CD4-positive, alpha-beta T cell treated with Interleukin-15 for 1 hour (primary cell): ENCODE measurements around the gene LUZP1.

Source experiments
- DNase-seq: peaks from one replicate; pipeline ENCODE4 v3.0.0-alpha.2; 2020

LUZP1 gene

DNA sequence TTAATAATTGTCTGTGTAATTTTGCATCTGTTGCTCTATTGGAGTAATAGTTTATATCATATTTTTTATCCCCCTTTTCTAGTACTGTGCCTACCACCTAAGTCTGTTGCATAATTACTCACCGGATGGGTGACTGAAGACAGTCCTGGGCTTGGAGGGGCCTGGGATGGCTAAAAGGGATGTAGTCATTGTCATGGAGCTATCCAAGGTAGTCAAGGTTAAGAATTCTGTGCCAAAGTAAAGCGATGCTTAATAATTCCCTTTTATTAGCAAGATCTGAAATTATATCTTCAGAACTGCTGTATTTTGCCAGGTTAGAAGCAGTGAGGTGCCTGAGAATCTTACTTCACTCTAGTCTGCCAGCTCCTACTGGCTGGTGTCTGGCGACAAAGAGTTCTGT, 87.8 kb downstream of the LUZP1 start:
- DNase-seq: no peak

DNA sequence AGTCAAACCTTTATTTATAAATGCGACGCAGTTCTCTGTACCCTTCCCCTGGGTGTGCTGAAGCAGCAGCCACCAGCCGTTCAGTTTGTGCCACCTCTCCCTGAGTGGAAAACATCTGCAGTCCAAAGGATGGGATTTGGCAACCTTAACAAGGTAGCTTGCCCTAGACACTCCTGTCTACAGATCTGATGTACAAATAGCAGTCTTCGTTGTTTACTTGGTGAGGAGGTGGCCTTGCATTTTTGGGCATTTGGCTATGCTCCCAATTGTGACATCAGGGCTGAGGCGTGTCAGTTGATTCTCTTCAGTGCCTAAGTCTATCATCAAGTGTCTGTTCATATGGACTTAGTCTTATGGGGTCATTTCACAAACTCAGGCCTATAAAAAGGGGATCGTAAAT, 89.6 kb downstream of the LUZP1 start:
- DNase-seq: no peak

DNA sequence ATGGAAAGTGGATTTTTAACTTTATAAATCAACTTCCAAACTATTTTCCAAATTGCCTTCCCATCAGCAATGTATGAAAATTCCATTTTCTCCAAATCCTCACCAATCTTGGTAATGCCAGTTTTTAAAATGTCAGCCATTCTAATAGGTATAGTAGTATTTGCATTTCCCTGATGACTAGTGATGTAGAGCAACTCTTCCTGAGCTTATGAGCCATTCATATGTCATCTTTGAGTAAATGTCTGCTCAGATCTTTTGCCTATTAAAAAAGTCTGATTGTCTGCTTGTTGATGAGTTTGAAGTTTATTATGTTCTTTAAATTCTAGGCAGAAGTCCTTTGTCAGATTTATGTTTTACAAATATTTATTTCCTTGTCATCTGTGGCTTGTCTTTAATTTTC, 94.6 kb downstream of the LUZP1 start:
- DNase-seq: no peak

DNA sequence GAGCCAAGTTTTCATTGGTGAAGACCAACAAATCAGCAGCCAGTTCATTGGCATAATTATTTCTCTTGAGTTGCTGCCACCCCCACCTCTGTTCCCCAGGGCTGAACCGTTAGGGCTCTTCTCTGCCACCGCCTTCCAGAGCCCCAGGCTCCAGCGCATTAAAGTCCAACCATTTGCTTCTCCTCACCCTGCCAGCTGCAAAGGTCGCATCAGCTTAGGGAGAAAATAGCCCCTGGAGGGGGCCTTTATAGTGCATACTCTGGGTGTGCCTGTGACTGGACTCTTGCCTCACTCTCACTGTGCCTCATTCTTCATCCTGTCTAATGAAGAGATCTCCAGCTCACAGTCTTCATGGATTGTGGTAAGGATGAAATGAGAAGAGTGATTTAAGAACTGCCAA, 99.0 kb downstream of the LUZP1 start:
- DNase-seq: no peak

GRCh38 chr1:23069149-23069548, 99.5 kb downstream of the LUZP1 start:
- no peak for DNase-seq

- DNase-seq: no peak
These were observed 102.6 kb downstream of the LUZP1 start for GRCh38 chr1:23066075-23066474.

DNA sequence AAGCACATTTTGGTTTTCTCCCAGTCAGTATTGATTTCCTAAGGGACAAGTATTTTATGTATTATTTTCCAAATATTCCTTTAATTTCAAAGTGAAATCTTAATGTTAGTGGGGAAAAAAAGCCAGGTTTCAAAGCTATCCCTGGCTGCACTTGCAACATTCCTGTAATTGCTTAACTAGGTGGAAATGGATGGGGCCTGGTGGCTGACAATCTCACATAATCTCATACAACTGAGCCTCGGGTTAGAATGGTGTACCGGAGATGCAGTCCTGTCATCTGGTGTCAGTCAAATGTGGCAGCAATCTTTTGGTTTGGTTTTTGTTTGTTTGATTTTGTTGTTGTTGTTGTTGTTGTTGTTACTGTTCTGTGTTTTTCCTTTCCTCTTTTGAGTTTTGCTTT, 103.3 kb downstream of the LUZP1 start:
- DNase-seq: no peak

GRCh38 chr1:23062271-23062670, 106.4 kb downstream of the LUZP1 start:
- no peak for DNase-seq

DNA sequence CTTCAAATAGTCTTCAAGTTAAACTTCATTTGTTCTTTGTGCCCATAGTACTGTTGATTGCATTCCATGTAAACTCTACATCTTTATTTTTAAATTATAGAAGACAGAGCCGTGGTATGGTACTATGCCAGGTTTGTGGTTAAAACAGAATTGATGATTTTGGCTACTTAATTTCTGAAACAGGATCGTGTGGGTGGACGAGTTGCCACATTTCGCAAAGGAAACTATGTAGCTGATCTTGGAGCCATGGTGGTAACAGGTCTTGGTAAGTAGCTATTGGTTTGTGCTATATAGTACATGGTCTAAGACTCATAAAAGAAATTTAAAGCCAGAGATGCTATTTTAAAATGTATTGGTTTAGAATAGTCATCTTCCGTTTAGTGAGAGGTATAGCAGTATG, 111.4 kb downstream of the LUZP1 start:
- no peak for DNase-seq

- DNase-seq: no peak
These were observed 117.3 kb downstream of the LUZP1 start for GRCh38 chr1:23051290-23051909.

DNA sequence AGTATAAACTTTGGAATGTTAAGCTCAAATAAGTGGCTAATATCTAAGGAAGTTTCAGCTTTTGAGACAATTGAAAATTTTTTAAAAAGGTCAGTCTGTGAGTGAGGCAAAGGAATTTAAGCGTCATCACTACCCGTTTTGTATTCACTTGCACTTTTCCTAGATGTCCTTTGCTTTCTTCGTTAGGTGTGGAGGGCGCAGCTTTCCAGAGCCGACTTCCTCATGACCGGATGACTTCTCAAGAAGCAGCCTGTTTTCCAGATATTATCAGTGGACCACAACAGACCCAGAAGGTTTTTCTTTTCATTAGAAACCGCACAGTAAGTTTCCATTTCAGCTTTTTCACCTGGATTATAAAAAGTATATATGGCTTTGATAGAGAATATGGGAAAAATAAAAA, 118.5 kb downstream of the LUZP1 start:
- DNase-seq: no peak

DNA sequence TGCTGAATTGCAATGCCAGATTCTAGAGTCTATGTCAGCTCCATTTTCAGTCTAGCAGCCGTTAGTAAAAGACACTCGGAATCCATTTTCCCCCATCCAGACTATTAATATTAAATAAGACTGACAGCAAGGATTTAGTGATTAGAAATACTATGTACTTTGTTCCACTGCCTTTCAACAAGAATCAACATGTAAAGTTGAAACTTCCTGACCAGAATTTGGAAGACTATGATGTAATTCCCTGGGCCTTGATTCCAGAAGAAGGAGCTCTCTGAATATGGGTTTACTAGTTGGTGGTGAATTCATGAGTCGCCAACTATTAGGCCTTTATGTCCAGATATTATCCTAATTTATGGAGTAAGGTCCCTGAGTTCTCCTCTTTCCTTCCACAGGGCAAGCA, 124.6 kb downstream of the LUZP1 start:
- no peak for DNase-seq

GRCh38 chr1:23040509-23040908, 128.1 kb downstream of the LUZP1 start:
- no peak for DNase-seq

GRCh38 chr1:23039308-23039826, 129.3 kb downstream of the LUZP1 start:
- no peak for DNase-seq

GRCh38 chr1:23037081-23037740, 131.4 kb downstream of the LUZP1 start:
- DNase-seq: no peak

DNA sequence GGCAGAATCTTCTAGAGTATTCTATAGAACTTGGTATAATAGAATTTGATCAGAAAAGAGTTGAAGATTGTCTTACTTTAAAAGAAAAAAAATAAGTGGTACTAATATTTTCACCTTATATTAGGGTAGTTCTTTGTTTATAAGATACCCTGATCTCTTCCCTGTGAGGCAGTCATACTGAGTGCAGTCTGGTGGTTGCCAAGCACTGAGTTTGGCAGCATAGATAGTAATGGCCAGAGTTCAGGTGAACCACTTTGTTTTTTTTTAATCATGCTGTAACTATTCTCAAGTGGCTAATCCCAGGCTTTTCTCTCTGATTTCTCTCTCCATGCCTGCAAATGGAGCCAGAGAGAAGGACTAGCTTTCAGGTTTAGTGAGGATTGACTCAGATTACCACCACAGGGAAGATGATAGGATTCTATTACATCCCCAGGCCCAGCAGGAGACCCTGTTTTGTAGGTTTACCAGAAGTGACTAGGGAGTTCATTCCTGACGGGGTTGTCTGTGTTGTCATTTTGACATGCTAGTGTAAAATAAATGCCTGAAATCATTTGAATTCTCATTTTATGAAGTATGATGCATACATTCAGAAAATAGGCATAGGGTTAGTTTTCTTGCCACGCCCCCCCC, 132.7 kb downstream of the LUZP1 start:
- no peak for DNase-seq
